HG03196 (cell line): ENCODE data around the gene MYH9.
A peak's percentile ranks its signal among the peaks of the same experiment; 100 is the strongest.
"Not testable (repeated sequence)": the region's sequence is repeated elsewhere in the genome, so short reads cannot be mapped to it uniquely, and the experiment has no call there.

ENCODE experiments used
- ATAC-seq: cut with Tn5 transposase; IDR thresholded peaks from one replicate; pipeline ENCODE4 v1.9.1; 2021; ENCODE audit not compliant: unreplicated experiment

Gene MYH9

DNA sequence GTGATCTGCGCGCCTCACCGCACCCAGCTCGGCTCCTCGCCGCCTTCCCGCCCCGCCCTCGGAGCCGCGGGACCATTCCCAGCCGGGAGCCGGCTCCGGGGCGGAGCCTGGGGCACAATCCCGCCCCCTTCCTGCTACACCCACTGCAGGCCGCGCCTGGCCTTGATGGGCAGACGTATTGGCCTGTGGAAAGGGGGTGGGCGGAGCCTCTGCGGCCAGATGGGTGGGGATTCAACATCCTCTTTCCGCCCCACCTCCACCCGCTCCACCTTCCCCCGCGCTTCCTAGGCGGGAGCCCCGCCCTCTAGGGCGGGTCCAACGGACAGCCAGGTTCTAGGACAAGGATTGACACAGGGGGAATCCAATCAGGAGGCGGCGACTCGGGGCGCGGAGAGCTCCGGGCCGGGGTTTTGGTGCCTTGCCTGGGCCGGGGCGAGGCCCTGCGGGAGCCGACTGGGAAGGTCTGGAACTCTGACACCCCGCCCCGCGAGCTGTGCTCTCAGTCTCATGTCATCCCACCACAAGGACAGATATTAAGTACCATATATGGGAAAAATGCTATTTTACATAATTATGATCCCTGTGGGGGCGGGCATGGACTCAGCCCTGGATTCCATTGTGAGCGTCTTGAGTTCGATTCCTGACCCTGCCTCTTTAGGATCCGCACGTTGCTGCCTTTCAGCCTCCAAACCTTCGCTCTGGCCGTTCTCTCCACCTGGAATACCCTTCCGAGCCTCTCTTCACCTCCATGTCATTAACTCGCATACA lies at the start of gene MYH9:
MYH9 (minus strand) TSS at position 9 of the 768 bp plus-strand sequence. CDS start 38,731 bp downstream, outside the sequence.
- ATAC-seq, result peak; percentile 69

DNA sequence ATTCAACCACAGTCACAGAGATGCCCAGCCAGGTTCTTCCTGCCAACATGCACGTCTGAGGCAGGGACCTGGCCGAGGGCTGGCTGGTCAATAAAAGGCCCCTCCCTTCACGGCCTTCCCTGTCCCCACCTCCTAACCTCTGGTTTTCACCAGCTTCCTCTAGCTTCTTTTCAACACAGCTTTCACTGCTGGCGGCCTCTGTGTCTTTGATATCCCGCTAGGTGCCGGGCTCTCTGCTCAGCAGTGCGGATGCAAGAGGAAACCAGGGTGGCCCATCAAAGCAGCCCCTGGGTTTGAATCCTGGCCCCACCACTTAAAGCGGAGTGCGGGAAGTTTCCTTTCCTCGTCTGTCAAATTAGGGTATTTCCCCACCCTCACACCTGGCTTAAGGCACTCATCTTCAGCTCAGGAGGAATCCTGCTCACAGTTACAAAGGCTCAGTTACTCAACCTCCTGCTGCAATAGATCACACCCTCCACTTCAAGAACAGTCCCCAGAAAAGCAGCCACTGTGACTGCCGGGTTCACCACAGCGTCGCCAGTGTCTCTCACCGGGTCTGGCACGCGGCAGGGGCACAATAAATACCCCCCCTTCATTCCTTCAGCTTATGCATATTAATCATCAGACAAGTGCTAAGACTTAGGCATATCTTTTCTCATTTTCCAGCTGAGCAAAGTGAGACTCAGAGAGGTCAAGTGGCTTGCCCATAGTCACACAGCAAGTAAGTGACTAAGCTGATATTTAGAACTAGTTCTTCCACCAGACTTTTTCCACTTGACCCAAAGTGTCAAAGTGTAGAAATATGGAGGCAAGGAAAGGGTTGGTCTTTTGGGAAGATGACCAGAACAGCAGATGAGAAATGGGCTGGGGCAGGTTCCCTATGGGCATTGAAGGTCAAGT lies 48.0 kb upstream of the MYH9 start:
- no peak for ATAC-seq

DNA sequence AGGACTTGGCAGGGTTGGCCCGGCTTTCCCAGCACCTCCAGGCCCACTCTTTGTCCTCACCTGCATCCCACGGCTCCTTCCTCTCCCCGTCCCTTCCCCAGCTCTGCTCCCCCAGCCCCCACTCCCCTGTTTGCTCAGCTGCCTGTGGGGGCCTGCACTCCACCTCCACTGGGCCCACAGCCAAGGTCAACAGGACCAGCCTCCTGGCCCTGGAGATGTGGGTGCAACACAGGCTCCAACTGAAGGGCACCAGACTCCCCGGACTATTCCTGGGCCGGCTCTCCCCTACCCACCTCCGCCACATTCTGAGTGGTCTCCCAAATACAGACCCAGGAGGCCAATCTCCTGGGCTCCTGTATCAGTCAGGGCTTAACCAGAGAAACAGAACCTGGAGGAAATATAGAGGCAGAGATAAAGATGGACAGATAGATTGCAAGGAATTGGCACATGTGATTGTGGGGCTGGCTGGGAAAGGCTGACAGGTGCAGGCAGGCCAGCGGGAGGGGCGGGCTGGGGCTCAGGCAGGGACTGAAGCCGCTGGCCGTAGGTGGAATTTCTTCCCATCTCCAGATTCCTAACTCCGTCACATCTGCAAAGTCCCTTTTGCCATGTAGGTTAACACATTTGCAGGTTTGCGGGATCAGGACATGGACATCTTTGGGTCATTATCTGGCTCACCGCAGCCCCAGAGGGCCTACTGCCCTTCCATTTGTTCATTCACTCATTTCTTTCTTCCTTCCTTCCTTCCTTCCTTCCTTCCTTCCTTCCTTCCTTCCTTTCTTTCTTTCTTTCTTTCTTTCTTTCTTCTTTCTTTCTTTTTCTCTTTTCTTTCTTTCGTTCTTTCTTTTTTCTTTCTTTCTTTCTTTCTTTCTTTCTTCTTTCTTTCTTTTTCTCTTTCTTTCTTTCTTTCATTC lies 45.8 kb upstream of the MYH9 start:
- ATAC-seq, result no peak

DNA sequence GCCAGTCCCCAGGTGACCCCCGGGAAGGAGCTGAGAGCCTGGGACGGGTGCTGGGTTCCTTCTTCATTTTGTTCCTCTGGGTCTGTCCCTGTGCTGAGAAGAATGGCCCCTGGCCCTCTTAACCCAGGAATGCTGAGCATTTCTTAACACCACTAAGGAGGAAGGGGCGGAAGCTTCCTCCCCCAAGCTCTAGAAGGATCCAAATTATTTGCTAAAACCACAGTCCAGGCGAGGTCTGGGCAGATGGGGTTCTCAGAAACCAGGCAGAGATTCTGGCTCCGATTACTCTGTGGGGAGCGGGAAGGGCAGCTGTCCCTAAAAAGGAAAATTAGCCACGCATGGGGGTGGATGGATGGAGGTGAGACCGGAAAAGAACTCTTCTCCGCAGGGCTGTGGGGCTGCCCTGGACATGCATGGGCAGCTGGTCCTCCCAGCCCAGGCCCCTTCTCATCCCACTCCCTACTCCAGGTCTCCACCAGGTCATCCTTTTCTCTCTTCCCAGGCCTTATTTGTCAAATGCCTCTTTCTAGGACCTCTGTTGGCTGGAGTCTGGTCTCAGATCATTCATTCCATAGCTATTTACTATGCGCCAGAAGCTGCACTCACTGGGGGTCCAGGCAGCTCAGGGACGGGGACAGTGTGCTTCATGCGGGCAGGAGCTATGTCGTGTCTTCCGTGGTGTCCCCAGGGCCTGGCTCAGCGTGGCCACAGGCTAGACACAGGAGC lies 45.0 kb upstream of the MYH9 start:
- no peak for ATAC-seq

DNA sequence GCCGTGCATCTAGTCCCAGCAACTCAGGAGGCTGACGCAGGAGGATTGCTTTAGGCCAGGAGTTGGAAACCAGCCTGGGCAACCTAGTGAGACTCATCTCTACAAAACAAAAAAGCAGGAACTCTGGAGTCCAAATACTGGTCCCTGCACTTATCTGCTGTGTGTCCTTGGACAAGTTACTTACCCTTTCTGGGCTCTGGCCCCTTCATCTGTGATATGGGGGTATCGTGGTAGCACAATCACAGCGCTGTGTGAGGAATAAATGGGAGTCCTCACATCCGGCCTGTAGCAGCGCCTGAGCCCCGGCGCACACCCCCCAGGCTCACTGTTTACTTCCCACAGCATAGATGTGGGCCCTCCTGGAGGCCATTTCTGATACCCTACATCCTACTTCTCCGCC lies 44.2 kb upstream of the MYH9 start:
- ATAC-seq, result no peak

DNA sequence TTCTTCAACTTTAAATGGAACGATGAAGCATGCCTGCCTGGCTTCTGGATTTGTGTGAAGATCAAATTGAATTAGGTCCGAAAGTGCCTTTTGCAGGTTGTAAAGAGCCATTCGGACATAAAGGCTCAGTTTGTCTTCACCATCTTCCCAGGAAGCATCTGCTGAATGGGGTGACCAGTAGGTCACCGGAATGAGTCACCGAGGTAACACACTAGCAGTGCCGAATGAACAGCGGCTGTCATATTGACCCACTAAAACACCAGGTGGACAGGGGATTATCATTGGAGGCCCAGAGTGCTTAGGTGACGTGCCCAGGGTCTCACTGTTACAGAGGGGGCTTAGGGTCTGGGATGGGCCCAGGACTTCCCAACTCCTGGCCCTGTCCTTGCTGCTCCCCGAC lies 43.1 kb upstream of the MYH9 start:
- ATAC-seq, result no peak

DNA sequence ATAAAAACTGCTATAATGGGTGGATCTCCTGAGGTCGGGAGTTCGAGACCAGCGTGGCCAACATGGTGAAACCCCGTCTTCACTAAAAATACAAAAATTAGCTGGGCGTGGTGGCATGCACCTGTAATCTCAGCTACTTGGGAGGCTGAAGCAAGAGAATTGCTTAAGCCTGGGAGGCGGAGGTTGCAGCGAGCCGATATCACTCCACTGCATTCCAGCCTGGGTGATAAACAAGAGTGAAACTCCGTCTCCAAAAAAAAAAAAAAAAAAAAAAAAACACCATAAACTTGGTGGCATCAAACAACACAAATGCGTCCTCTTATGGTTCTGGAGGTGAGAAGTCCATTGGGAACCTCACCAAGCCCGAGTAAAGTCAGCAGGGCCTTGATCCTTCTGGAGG lies 40.2 kb upstream of the MYH9 start:
- ATAC-seq, result not testable (repeated sequence)

DNA sequence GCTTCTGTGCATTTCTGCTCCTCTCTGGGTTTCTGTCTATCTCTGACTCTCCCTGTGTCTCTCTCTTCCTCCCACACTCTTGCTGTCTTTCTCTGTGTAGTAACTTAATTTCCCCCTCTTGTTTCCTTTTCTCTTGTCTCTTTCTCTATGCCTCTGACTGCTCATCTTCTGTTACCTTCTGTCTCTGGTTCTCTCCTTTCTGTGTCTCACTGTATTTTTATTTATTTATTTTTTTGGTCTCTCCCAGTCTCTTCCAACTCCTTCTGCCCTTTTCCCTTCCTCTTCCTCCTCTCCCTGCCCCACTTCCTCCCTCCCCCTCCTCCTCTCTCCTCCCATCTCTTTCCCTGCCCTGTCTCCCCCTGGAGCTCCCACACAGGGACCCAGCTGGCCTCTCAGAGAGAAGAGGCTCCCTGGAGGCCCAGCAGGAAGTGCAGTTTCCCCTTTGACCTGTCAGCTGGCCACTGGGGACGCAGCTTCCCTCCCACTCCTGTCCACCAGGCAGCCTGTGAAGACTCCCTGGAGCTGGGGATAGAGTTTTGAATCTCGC lies 38.3 kb upstream of the MYH9 start:
- ATAC-seq, result no peak

DNA sequence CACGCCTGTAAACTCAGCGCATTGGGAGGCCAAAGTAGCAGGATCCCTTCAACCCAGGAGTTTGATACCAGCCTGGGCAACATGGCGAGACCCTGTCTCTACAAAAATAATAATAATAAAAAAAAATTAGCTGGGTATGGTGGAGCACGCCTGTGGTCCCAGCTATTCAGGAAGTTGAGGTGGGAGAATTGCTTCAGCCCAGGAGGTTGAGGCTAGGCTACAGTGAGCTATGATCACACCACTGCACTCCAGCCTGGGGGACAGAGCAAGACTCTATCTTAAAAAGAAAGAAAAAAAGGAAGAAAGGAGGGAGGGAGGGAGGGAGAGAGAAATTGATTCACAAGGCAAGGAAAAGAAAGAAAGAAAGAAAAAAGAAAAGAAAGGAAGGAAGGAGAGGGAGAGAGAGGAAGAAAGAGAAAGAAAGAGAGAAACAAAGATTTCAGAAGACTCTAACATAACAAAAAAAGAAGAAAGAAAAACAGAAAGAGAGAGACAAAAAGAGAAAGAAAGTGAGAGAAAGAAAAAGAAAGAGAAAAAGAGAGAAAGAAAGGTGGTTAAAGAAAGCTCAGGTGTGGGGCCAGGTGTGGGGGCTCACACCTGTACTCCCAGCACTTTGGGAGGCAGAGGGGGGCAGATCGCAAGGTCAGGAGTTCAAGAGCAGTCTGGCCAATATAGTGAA lies 37.3 kb upstream of the MYH9 start:
- ATAC-seq, result no peak

DNA sequence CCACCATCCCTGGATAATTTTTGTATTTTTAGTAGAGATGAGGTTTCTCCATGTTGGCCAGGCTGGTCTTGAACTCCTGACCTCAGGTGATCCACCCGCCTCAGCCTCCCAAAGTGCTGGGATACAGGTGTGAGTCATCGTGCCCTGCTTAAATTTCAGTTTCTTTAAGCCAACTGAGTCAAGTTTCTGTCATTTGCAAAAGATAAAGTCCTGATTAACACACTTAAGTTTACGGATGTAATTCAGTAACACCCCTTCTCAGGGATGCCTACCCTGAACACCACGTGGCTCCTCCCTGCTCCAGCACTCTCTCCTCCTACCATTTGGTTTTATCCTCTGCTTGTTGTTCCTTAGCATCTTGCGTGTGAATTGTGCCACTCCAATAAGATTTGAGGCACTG lies 36.7 kb upstream of the MYH9 start:
- ATAC-seq, result not testable (repeated sequence)

DNA sequence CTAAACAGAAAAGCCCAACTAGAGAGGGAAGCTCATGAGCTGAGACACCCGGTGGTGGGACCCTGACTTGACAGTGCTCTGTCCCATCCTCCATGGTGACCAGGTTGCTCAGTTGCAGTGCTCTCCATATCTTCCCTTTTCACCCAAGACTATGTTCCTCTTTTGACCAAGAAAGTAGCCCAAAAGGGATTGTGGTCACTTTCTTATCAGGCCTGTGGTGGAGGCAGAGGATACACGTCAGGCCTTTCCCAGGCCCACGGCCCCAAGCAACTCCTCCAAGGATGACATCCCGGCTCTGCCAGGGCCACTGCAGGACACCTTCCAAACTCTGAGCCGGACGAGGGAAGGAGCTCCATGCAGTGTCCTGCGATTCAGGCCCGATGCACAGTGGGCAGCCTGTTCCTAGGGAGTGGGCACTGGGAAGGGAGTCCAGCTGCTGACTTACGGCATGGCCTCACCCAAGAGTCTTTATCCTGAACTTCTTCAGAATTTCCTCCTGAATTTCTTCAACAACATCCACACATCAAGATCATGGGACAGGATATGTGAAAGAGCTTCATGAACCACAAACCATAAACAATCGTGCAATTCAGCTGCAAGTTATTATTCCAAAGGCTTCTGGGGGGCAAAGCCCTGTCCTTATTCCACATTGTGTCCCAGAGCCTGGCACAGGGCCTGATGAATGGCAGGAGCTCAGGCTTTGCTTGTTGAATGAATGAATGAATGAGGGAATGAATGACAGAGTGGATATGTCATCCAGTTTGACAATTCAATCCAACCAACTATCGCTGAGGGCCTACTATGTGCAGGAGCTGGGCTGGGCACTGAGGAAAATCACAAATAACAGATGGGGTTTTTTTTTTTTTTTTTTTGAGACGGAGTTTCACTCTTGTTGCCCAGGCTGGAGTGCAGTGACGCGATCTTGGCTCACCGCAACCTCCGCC lies 36.0 kb upstream of the MYH9 start:
- no peak for ATAC-seq

DNA sequence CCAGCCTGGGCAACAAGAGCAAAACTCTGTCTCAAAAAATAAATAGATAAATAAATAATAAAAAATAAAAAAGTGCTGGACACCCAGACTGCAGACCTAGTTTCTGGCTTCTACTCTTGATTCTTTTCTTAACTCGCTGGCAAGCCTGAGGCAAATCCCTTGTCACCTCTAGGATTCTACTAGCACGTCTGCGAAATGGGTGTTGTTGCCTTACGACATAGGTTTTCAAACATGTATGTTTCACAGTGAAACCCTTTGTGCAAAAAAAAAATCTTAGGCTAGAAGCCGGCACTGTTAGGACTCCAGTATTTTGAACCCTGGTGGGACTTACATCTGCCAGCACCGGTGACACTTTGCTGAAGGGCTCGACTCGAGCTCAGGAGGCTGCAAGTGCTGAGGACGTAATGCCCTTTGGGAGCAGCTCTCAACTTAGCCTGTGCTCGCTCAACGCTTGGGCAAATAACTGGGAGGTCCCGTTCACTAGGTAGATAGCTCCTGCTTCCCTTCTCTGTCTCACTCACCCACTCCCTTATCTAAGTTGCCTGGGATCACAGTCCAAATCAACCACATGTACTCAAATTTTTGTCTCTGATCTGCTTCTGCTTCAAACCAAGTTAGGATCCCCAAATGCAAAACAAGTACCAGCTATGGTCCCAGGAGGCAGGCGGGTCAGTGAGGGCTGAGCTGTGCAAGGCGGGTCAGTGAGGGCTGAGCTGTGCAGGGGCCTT lies 34.7 kb upstream of the MYH9 start:
- ATAC-seq, result no peak

DNA sequence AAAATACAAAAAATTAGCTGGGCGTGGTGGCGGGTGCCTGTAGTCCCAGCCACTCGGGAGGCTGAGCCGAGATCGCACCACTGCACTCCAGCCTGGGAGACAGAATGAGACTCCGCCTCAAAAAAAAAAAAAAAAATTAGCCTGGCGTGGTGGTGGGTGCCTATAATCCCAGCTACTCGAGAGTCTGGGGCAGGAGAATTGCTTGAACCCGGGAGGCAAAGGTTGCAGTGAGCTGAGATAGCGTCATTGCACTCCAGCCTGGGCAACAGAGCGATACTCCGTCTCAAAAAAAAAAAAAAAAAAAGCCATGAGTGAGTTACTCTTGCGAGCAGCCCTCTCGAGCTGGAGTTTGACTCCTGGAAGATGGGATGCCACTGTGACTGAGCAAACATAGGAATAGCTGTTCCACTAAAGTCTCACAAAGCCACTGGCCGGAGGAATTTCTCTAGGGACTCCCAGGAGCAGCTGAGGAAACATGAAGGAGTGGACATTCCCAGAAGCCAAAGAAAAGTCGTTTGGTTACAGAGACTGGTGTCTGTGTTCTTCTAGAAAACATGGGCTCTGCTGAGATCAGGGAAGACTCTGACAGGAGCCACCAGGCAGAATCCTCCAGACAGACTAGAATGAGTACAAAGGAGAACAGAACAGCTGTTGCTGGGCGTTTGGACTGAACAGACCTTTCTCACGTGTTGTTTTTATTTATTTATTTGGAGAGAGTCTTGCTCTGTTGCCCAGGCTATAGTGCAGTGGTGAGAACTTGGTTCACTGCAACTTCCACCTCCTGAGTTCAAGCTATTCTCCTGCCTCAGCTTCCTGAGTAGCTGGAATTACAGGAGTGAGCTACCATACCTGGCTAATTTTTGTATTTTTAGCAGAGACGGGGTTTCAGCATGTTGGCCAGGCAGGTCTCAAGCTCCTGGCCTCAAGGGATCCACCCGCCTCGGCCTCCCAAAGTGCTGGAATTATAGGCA lies 32.4 kb upstream of the MYH9 start:
- no peak for ATAC-seq

DNA sequence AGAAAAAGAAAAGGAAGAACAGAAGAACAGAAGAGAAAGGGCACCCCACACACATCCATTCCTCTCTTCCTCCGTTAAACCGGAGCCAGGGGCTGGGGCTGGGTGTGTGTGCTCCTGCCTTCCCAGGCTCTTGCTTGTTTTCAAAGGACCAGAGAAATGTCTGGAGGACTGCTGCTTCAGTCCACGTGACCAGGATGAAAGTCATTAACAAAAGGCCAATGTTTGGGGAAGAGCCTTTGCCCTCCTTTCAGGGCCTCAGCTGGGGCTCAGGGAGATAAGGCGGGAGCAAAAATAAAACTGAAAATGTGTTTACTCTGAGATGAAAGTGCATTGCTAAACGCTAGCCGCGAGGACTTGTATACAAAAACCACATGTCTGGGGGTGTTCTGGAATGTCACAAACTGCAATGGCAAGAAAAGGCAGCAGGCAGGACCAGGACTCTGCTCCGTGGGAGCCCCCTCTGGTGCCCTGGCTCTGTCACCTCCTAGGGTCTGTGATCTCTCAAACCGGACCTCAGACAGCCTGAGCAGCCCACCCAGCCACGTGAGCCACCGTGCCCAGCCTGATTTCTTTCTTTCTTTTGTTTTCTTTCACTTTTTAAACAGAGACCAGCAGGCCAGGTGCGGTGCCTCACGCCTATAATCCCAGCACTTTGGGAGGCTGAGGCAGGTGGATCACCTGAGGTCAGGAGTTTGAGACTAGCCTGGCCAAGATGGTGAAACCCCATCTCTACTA lies 31.6 kb upstream of the MYH9 start:
- ATAC-seq, result no peak

DNA sequence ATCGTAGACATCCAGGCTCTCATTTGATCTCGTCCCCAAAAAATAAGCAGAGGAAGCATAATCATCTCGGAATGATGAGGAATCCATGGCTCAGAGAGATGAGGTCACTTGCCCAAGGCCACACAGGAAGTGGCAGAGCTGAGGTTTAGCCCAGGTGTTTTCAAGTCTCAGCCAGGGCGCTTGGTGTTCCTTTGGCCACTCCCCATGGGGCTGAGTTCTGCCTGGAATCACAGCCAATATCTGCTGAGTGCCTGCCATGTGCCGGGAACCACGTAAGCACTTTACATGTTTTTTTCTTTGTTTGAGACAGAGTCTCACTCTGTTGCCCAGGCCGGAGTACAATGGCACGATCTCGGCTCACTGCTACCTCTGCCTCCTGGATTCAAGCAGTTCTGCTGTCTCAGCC lies 29.5 kb upstream of the MYH9 start:
- no peak for ATAC-seq
